Fibroblast of mammary gland (primary cell): ENCODE data around the gene ADORA2B.

ENCODE experiments used
- DNase-seq: peaks from one replicate; pipeline ENCODE4 v3.0.0-alpha.2; 2010; ENCODE audit warnings: low read depth
- H3K4me3 ChIP-seq: 2 replicates; pipeline ENCODE4 v1.5.1; 2011; ENCODE audit warnings: low read depth, mild to moderate bottlenecking, low read length, moderate library complexity; ENCODE audit not compliant: control insufficient read depth
- CTCF ChIP-seq: conservative IDR thresholded peaks from 2 replicates; pipeline ENCODE4 v1.5.1; 2011; ENCODE audit warnings: low read depth, low read length, inconsistent platforms; ENCODE audit not compliant: control insufficient read depth, insufficient read depth

The ADORA2B gene

GRCh38 chr17:15921640-15922039, 23.3 kb upstream of the ADORA2B start:
- H3K4me3 ChIP-seq = no peak overlapping the region
- no peak for DNase-seq
- TF ChIP-seq CTCF = no peak

- no peak for TF ChIP-seq CTCF
- no peak overlapping the region for H3K4me3 ChIP-seq
- no peak for DNase-seq
Measured at GRCh38 chr17:15922586-15922985, 22.3 kb upstream of the ADORA2B start.

- no peak for DNase-seq
- TF ChIP-seq CTCF = no peak
- H3K4me3 ChIP-seq = no peak overlapping the region
Measured at GRCh38 chr17:15926039-15926740, 18.7 kb upstream of the ADORA2B start.

GRCh38 chr17:15928286-15928785, 16.6 kb upstream of the ADORA2B start:
- no peak overlapping the region for H3K4me3 ChIP-seq
- TF ChIP-seq CTCF = no peak
- DNase-seq = no peak

- no peak for TF ChIP-seq CTCF
- no peak for DNase-seq
- no peak overlapping the region for H3K4me3 ChIP-seq
Measured at GRCh38 chr17:15929941-15930340, 15.0 kb upstream of the ADORA2B start.

GRCh38 chr17:15930426-15930825, 14.5 kb upstream of the ADORA2B start:
- TF ChIP-seq CTCF = no peak
- no peak for DNase-seq
- no peak overlapping the region for H3K4me3 ChIP-seq

- TF ChIP-seq CTCF = no peak
- no peak for DNase-seq
- no peak overlapping the region for H3K4me3 ChIP-seq
Measured at GRCh38 chr17:15931394-15931793, 13.5 kb upstream of the ADORA2B start.
